HuH-7 (cell line): ENCODE data around the gene COL25A1.
"Not testable (repeated sequence)": the region's sequence is repeated elsewhere in the genome, so short reads cannot be mapped to it uniquely, and the experiment has no call there.

Experiments
- DNase-seq: peaks from one replicate; pipeline ENCODE4 v3.0.0; 2011; ENCODE audit warnings: low spot score

COL25A1 gene

GRCh38 chr4:109169170-109169569, 133.3 kb downstream of the COL25A1 start:
- DNase-seq = no peak

DNA sequence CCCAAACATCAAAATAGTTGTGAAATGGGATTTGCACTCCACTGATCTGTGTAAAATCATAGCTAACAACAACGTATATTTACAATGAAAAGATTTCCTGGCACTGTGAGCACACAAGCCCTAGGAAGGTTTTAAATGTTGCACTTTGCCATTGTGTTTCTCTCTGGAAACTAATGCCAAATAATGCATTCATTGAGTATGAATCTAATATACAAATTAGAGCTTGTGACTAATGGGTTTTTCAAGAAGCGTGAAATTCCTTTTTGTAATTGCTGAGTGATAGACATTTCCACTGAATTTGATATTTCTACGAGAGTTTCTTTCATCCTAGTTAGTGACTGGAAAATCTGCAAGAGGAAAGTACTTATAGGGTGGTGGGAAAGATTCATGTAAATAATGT, 135.9 kb downstream of the COL25A1 start:
- no peak for DNase-seq

DNA sequence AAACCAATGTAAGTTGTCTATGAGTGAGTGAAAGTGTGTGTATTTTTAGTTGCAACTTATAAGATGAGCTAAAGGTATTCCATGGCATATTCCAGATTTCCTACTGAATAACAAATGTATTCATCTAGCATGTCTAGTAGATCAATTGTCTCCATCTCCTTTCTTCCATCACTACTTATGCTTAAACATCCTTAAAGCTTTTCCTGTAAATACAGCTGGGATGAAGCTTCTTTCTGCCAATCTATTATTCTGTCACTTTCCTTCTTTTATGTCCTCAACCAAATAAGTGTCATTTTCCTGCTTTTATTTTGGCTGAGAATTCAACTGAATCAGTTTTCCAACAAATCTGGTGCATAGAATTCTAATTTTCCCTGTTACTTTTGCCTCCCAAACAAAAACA, 136.3 kb downstream of the COL25A1 start:
- DNase-seq = no peak

GRCh38 chr4:109164011-109164410, 138.4 kb downstream of the COL25A1 start:
- no peak for DNase-seq

- DNase-seq = no peak
Measured at GRCh38 chr4:109163493-109163892, 139.0 kb downstream of the COL25A1 start.

DNA sequence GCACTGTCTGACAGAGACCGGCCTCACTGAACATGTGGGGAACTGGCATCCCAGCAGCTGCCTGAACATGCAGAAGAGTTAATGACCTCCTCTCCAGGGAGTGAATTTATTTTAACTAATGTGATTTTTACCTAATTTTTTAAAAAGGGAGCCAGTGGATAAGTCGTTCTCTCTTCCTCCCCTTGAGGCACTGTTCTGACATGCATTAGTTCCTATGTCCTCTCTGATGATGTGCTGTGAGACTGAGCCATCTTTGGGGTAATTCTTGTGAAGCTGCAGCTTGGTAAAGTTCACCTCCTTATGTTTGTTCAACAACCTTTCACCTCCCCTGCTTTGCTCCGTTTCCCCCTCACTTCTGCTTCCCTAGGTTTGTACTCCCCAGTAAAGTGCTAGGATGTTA, 139.7 kb downstream of the COL25A1 start:
- no peak for DNase-seq

GRCh38 chr4:109160494-109160893, 142.0 kb downstream of the COL25A1 start:
- no peak for DNase-seq

GRCh38 chr4:109157696-109158095, 144.8 kb downstream of the COL25A1 start:
- no peak for DNase-seq

GRCh38 chr4:109157205-109157604, 145.3 kb downstream of the COL25A1 start:
- DNase-seq = no peak

- no peak for DNase-seq
Measured at GRCh38 chr4:109156356-109156755, 146.1 kb downstream of the COL25A1 start.

GRCh38 chr4:109155682-109156283, 146.7 kb downstream of the COL25A1 start:
- DNase-seq = no peak

- no peak for DNase-seq
Measured at GRCh38 chr4:109155084-109155483, 147.4 kb downstream of the COL25A1 start.

GRCh38 chr4:109154424-109154823, 148.0 kb downstream of the COL25A1 start:
- DNase-seq = no peak

GRCh38 chr4:109149836-109150235, 152.6 kb downstream of the COL25A1 start:
- no peak for DNase-seq

DNA sequence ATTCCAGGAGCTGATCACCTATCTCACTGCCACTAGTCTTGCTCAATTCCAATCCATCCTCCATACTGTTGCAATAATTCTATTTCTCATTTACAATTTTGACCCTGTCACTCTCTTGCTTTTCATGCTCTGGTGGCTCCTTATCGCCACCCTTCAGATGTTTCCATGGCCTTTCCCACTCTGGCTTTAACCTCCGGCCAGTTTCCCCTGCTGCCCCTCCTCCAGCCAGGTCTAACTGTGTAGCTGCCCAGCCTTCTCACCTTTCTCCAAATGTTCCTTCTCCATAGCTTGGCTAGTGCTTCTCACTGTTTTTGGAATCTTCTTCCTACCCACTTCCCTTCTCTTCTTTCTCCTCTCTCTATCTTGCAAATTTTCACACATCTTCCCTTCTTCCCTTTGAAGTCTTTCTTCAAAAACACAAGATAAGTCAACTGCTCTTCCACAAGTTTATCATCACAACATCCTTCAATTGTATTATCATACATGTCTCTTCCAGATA, 153.8 kb downstream of the COL25A1 start:
- no peak for DNase-seq

DNA sequence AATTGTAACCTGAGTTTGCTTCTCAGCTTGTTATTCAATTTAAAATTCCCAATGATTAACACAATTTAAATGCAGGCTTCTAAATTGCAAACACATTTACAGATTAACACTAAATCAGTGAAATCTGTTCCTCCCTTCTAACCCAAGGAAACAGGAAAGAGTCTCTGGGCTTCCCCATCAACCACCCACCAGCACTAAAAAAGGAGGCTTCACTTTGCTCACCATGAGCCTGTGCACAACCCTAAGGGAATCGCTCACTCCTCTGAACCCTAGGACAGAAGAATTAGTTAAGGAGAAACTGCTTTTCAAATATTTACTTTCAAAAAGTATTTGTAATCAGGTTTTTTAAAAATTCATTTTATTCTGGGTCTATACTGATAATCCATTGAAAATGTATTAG, 155.3 kb downstream of the COL25A1 start:
- no peak for DNase-seq

- DNase-seq = no peak
Measured at GRCh38 chr4:109146499-109146898, 156.0 kb downstream of the COL25A1 start.

GRCh38 chr4:109138125-109138524, 164.3 kb downstream of the COL25A1 start:
- DNase-seq = not testable (repeated sequence)

- DNase-seq = no peak
Measured at GRCh38 chr4:109134921-109135320, 167.5 kb downstream of the COL25A1 start.

DNA sequence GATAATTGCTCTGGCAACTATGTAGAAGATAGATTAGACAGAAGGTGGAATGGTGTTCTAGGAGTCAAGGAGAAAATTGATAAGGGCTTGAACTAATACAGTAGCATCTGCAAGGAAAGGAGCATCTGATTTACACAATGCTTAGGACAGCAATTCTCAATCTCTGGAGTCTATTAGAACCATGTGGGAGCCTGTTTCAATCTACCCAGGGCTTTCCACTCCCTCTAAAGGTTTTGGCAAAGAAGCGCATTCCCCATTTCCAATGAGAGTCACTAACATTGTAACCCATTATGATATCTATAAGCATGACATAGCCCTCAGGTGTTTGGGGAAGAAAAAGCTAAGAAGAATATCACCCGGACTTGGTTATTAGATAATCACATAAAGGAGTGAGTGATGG, 168.2 kb downstream of the COL25A1 start:
- DNase-seq = no peak

GRCh38 chr4:109131559-109131958, 170.9 kb downstream of the COL25A1 start:
- DNase-seq = no peak

DNA sequence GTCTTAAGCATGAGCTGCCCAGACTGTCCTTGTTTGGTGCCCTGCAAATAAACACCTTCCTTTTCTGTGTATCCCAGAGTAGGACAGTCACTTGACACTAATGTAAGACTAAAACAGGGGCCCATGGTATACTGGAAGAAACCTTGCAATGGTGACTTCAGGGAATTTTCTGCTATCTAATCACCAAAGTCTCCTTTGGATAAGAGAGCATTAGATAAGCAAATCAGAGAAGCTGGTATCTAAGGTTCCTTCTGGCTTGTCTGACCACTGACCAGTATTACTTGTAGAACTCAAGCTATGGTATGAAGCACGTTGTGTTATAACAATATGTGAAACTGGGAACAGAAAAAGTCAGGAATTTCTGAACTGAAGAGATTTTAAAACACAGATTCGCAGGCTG, 173.9 kb downstream of the COL25A1 start:
- DNase-seq = no peak

DNA sequence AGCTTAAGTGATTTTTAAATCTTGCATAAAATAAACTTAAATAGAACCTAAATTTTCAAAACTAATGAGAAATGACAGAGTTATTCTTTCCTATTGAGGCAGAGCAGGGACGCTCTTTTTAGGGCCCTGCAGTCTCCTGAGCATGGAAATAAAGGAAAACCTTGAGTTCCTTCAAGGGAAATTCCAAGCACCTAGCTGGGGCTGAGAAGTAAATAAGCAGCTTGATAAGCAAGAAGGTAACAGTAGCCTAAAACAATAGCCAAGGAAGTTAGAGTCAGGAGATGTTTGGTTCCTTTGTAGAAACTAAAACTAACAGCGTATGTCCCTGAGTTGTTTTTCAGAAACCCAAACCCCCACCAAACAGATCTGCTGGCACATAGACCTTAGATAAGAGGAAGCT, 174.6 kb downstream of the COL25A1 start:
- DNase-seq = no peak

DNA sequence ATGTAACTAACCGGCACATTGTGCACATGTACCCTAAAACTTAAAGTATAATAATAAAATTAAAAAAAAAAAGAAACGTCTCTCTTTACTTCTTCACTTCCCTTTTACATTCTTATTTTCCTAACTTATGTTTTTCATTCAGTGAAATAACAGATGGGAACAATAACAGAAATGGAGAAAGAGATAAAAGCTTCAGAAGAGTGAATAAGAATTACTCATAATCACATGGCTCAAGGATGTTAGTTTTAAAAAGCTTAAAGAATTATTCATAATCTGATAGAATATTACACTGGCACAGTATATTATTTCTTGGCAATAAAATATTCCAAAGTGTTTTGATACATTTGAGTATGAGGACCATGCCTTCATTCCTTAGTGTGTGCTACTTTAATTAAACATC, 175.6 kb downstream of the COL25A1 start:
- no peak for DNase-seq

DNA sequence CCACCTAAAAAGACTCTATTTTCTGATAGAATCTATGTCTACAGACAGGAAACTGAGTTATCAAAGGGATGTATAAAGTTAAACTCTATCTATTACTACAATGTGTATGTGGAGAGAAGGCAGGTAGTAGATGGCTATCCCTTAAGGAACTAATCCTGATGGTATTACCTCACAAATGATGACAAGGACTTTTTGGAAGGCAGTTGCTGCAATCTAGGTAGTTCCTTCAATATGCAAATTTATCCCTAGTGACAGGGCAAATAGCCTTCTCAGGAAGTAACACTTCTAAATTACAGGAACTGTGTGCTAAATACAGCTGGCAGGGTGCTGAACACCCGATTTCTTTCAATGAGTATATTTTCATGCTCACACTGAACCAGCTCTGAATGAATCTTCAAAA, 177.4 kb downstream of the COL25A1 start:
- no peak for DNase-seq
